K562 (cell line): ENCODE results near the gene BTBD2. TPM values are rescaled to one million over a fixed set of nuclear protein-coding genes. Genes with fewer than 3 reads are reported as not detected.

Experiments used
- MCM2 ChIP-seq: fragments of 450-650 bp; IDR thresholded peaks from 2 replicates; pipeline ENCODE4 v1.6.1; 2017; ENCODE audit warnings: low read depth, mild to moderate bottlenecking
- MYC ChIP-seq, 2 experiments: fragments of 250-450 bp in 1 of 2; sonication (Bioruptor Pico) in 1 of 2; IDR thresholded peaks; 2 replicates each; pipeline versions ENCODE4 v1.5.1 to v1.6.1; 2012 to 2021; ENCODE audit warnings: low read depth in 2 of 2, borderline replicate concordance in 1 of 2, improper control_type of control experiment in 1 of 2, low read length in 1 of 2, mild to moderate bottlenecking in 1 of 2, moderate library complexity in 1 of 2
- NELFE ChIP-seq: IDR thresholded peaks from 2 replicates; pipeline ENCODE4 v1.6.1; 2011; ENCODE audit warnings: mild to moderate bottlenecking; ENCODE audit not compliant: insufficient read depth, insufficient read length
- RBM22 ChIP-seq: fragments of 200-400 bp; formaldehyde crosslinking; IDR thresholded peaks from 2 replicates; pipeline ENCODE4 v1.6.1; 2018; ENCODE audit warnings: low read length, low read depth; ENCODE audit not compliant: poor library complexity, severe bottlenecking
- SETDB1 ChIP-seq: IDR thresholded peaks from one replicate; pipeline ENCODE4 v1.6.1; 2012; ENCODE audit warnings: low read length, control low read depth, inconsistent platforms
- THRAP3 ChIP-seq: fragments of 450-650 bp; IDR thresholded peaks from 2 replicates; pipeline ENCODE4 v1.6.1; 2016; ENCODE audit warnings: mild to moderate bottlenecking, inconsistent platforms, borderline replicate concordance
- polyA plus RNA-seq, 8 experiments: library from polyadenylated mRNA; depleted of rRNA in 4 of 8; stranded (reverse) in 5 of 8; unstranded in 3 of 8; fragments of >200 nt; fragmentation: Nextera tagmentation in 2 of 8; fragmentation: Illumina TruSeq in 1 of 8; extraction: Ambion mirVana in 2 of 8; extraction: Trizol in 1 of 8; gene quantifications; 2 replicates each; pipeline versions ENCODE4 v1.2.1 to v1.2.3, GENCODE V29; 2011 to 2014; ENCODE audit warnings: inconsistent platforms in 1 of 8, missing spikeins in 1 of 8
- total RNA-seq, 7 experiments: library from RNA; depleted of rRNA in 6 of 7; stranded (reverse); fragments of >200 nt in 6 of 7; fragmentation: Illumina TruSeq in 2 of 7; extraction: Trizol in 2 of 7; gene quantifications; 2 replicates each; pipeline versions ENCODE4 v1.2.1 to v1.2.3, GENCODE V29; 2011 to 2021; ENCODE audit warnings: low replicate concordance in 1 of 7
- TF ChIP-seq, protein P1 (sequence below): fragments of 450-650 bp; IDR thresholded peaks from 2 replicates; pipeline ENCODE4 v1.6.1; 2016; ENCODE audit warnings: mild to moderate bottlenecking, moderate library complexity
- TF ChIP-seq, protein P2 (sequence below), 2 experiments: fragments of 450-650 bp in 1 of 2; sonication (generic) in 1 of 2; formaldehyde crosslinking; conservative IDR thresholded peaks; 2 replicates each; pipeline versions ENCODE4 v1.4.0 to v1.8.1; 2020 to 2022; ENCODE audit warnings: mild to moderate bottlenecking in 1 of 2, missing genetic modification reagents in 1 of 2
- TF ChIP-seq, protein P3 (sequence below): fragments of 450-650 bp; IDR thresholded peaks from 2 replicates; pipeline ENCODE4 v1.6.1; 2014; ENCODE audit warnings: low read depth, mild to moderate bottlenecking, moderate library complexity, borderline replicate concordance
- TF ChIP-seq, protein P4 (sequence below): fragments of 450-650 bp; formaldehyde crosslinking; IDR thresholded peaks from 2 replicates; pipeline ENCODE4 v1.4.0; 2020; ENCODE audit warnings: mild to moderate bottlenecking, moderate library complexity

The BTBD2 gene
- total and polyA plus RNA-seq, 9 of the 15 experiments (the other 6 are each of a cell fraction or from before 2014, with no cell fraction given), result 0.10 to 15.6 (median 6.9) TPM

DNA sequence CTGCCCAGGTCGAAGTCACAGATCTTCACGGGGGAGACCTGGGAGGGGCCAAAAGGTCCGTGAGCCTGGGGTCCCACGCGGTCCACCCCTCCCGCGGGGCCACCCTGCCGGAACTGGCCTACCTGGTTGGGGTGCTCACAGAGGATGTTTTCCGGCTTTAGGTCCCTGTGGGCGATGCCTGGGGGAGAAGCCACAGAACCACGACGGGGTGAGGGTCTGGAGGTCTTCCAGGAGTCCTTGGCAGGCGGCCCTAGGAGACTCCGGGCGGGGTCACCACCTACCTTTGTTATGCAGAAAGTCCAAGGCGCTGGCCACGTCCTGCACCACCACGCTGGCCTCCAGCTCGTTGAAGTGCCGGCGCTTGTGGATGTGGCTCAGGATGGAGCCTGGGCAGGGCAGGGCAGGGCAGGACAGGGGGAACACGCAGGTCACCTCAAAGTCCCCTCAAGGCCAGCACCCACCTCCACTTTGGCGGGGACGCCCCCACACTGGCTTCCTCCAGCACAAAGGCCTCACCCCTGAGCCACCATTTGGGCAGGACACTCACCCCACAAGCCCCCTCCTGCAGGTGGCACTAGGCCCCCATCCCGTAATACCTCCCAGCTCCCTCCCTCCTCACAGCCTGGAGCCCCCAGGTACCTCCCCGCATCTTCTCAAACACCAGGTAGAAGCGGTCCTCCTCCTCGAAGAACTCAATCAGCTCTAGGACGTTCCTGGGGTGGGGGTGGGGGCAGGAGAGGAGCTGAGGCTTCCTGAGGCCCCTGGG is 27.2 kb upstream of the BTBD2 start (continued):
- TF ChIP-seq, protein P1, sequence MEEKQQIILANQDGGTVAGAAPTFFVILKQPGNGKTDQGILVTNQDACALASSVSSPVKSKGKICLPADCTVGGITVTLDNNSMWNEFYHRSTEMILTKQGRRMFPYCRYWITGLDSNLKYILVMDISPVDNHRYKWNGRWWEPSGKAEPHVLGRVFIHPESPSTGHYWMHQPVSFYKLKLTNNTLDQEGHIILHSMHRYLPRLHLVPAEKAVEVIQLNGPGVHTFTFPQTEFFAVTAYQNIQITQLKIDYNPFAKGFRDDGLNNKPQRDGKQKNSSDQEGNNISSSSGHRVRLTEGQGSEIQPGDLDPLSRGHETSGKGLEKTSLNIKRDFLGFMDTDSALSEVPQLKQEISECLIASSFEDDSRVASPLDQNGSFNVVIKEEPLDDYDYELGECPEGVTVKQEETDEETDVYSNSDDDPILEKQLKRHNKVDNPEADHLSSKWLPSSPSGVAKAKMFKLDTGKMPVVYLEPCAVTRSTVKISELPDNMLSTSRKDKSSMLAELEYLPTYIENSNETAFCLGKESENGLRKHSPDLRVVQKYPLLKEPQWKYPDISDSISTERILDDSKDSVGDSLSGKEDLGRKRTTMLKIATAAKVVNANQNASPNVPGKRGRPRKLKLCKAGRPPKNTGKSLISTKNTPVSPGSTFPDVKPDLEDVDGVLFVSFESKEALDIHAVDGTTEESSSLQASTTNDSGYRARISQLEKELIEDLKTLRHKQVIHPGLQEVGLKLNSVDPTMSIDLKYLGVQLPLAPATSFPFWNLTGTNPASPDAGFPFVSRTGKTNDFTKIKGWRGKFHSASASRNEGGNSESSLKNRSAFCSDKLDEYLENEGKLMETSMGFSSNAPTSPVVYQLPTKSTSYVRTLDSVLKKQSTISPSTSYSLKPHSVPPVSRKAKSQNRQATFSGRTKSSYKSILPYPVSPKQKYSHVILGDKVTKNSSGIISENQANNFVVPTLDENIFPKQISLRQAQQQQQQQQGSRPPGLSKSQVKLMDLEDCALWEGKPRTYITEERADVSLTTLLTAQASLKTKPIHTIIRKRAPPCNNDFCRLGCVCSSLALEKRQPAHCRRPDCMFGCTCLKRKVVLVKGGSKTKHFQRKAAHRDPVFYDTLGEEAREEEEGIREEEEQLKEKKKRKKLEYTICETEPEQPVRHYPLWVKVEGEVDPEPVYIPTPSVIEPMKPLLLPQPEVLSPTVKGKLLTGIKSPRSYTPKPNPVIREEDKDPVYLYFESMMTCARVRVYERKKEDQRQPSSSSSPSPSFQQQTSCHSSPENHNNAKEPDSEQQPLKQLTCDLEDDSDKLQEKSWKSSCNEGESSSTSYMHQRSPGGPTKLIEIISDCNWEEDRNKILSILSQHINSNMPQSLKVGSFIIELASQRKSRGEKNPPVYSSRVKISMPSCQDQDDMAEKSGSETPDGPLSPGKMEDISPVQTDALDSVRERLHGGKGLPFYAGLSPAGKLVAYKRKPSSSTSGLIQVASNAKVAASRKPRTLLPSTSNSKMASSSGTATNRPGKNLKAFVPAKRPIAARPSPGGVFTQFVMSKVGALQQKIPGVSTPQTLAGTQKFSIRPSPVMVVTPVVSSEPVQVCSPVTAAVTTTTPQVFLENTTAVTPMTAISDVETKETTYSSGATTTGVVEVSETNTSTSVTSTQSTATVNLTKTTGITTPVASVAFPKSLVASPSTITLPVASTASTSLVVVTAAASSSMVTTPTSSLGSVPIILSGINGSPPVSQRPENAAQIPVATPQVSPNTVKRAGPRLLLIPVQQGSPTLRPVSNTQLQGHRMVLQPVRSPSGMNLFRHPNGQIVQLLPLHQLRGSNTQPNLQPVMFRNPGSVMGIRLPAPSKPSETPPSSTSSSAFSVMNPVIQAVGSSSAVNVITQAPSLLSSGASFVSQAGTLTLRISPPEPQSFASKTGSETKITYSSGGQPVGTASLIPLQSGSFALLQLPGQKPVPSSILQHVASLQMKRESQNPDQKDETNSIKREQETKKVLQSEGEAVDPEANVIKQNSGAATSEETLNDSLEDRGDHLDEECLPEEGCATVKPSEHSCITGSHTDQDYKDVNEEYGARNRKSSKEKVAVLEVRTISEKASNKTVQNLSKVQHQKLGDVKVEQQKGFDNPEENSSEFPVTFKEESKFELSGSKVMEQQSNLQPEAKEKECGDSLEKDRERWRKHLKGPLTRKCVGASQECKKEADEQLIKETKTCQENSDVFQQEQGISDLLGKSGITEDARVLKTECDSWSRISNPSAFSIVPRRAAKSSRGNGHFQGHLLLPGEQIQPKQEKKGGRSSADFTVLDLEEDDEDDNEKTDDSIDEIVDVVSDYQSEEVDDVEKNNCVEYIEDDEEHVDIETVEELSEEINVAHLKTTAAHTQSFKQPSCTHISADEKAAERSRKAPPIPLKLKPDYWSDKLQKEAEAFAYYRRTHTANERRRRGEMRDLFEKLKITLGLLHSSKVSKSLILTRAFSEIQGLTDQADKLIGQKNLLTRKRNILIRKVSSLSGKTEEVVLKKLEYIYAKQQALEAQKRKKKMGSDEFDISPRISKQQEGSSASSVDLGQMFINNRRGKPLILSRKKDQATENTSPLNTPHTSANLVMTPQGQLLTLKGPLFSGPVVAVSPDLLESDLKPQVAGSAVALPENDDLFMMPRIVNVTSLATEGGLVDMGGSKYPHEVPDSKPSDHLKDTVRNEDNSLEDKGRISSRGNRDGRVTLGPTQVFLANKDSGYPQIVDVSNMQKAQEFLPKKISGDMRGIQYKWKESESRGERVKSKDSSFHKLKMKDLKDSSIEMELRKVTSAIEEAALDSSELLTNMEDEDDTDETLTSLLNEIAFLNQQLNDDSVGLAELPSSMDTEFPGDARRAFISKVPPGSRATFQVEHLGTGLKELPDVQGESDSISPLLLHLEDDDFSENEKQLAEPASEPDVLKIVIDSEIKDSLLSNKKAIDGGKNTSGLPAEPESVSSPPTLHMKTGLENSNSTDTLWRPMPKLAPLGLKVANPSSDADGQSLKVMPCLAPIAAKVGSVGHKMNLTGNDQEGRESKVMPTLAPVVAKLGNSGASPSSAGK, result peak; percentile 68; the same call in 1 of the 2 replicates
- TF ChIP-seq THRAP3, result no peak
- no peak for TF ChIP-seq NELFE
- TF ChIP-seq MCM2, result no peak
- TF ChIP-seq, protein P2, sequence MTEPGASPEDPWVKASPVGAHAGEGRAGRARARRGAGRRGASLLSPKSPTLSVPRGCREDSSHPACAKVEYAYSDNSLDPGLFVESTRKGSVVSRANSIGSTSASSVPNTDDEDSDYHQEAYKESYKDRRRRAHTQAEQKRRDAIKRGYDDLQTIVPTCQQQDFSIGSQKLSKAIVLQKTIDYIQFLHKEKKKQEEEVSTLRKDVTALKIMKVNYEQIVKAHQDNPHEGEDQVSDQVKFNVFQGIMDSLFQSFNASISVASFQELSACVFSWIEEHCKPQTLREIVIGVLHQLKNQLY (CRISPR knock-in tag; conservative IDR thresholded peaks at IDR 0.05), result no peak
- TF ChIP-seq, protein P3, sequence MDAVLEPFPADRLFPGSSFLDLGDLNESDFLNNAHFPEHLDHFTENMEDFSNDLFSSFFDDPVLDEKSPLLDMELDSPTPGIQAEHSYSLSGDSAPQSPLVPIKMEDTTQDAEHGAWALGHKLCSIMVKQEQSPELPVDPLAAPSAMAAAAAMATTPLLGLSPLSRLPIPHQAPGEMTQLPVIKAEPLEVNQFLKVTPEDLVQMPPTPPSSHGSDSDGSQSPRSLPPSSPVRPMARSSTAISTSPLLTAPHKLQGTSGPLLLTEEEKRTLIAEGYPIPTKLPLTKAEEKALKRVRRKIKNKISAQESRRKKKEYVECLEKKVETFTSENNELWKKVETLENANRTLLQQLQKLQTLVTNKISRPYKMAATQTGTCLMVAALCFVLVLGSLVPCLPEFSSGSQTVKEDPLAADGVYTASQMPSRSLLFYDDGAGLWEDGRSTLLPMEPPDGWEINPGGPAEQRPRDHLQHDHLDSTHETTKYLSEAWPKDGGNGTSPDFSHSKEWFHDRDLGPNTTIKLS, result 0 out of 2 replicates have a peak, but pooled peaks have one; percentile 18
- TF ChIP-seq, protein P4, sequence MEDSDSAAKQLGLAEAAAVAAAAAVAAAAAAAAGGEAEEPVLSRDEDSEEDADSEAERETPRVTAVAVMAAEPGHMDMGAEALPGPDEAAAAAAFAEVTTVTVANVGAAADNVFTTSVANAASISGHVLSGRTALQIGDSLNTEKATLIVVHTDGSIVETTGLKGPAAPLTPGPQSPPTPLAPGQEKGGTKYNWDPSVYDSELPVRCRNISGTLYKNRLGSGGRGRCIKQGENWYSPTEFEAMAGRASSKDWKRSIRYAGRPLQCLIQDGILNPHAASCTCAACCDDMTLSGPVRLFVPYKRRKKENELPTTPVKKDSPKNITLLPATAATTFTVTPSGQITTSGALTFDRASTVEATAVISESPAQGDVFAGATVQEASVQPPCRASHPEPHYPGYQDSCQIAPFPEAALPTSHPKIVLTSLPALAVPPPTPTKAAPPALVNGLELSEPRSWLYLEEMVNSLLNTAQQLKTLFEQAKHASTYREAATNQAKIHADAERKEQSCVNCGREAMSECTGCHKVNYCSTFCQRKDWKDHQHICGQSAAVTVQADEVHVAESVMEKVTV, result no peak
- no peak for TF ChIP-seq SETDB1
- peak; percentile 42 for TF ChIP-seq RBM22
- TF ChIP-seq MYC (IDR thresholded peaks at IDR 0.05; ENCODE audit: low read depth, low read length), result no peak
- peak; percentile 30; the same call in 1 of the 2 replicates for TF ChIP-seq MYC (CRISPR knock-in tag; IDR thresholded peaks at IDR 0.05; ENCODE audit: borderline replicate concordance, low read depth)
